ENCODE measurements around the gene NMNAT3.

GRCh38 chr3:139523718-139524117 is 154.1 kb downstream of the NMNAT3 start:
- TF ChIP-seq, protein P1, sequence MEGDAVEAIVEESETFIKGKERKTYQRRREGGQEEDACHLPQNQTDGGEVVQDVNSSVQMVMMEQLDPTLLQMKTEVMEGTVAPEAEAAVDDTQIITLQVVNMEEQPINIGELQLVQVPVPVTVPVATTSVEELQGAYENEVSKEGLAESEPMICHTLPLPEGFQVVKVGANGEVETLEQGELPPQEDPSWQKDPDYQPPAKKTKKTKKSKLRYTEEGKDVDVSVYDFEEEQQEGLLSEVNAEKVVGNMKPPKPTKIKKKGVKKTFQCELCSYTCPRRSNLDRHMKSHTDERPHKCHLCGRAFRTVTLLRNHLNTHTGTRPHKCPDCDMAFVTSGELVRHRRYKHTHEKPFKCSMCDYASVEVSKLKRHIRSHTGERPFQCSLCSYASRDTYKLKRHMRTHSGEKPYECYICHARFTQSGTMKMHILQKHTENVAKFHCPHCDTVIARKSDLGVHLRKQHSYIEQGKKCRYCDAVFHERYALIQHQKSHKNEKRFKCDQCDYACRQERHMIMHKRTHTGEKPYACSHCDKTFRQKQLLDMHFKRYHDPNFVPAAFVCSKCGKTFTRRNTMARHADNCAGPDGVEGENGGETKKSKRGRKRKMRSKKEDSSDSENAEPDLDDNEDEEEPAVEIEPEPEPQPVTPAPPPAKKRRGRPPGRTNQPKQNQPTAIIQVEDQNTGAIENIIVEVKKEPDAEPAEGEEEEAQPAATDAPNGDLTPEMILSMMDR (IDR thresholded peaks at IDR 0.05) = no peak
- no peak for TF ChIP-seq POLR2A (IDR thresholded peaks at IDR 0.05)

Data from Peyer's patch (tissue), 4 donors.